SK-N-SH treated with all-trans-retinoic acid at 6 μM for 48 hours (cell line): ENCODE measurements around the gene CDK7.

ENCODE experiments used
- ARNTL ChIP-seq: fragments of 450-650 bp; formaldehyde crosslinking; IDR thresholded peaks from 2 replicates; pipeline ENCODE4 v1.5.0; 2020; ENCODE audit warnings: low read depth, mild to moderate bottlenecking, moderate library complexity, borderline replicate concordance
- TF ChIP-seq, protein P1 (sequence below): fragments of 250-450 bp; sonication (Bioruptor Pico); IDR thresholded peaks from 2 replicates; pipeline ENCODE4 v1.8.0; 2020; ENCODE audit warnings: mild to moderate bottlenecking, moderate library complexity, borderline replicate concordance

DNA sequence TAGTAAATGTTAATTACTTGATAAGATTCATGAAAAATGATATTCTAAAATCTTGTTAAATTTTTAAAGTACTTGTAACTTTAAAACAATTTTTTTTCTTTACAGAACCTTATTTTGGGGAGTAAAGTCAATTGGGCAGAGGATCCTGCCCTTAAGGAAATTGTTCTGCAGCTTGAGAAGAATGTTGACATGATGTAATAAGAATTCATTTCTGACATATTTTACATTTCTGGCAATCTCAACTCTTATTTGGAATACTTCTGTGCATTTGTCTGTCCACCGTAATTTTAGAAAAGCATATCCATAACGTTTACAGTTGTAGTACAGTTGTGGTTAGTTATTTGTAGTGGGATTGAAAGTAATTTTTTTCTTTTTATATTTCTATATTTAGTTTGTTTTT is 25.1 kb upstream of the CDK7 start:
- TF ChIP-seq ARNTL (CRISPR knock-in tag) = no peak
- TF ChIP-seq, protein P1, sequence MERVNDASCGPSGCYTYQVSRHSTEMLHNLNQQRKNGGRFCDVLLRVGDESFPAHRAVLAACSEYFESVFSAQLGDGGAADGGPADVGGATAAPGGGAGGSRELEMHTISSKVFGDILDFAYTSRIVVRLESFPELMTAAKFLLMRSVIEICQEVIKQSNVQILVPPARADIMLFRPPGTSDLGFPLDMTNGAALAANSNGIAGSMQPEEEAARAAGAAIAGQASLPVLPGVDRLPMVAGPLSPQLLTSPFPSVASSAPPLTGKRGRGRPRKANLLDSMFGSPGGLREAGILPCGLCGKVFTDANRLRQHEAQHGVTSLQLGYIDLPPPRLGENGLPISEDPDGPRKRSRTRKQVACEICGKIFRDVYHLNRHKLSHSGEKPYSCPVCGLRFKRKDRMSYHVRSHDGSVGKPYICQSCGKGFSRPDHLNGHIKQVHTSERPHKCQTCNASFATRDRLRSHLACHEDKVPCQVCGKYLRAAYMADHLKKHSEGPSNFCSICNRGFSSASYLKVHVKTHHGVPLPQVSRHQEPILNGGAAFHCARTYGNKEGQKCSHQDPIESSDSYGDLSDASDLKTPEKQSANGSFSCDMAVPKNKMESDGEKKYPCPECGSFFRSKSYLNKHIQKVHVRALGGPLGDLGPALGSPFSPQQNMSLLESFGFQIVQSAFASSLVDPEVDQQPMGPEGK (CRISPR knock-in tag) = no peak
